ENCODE data around the gene CHCHD5.
"Not testable (repeated sequence)": the region's sequence is repeated elsewhere in the genome, so short reads cannot be mapped to it uniquely, and the experiment has no call there.

The CHCHD5 gene

DNA sequence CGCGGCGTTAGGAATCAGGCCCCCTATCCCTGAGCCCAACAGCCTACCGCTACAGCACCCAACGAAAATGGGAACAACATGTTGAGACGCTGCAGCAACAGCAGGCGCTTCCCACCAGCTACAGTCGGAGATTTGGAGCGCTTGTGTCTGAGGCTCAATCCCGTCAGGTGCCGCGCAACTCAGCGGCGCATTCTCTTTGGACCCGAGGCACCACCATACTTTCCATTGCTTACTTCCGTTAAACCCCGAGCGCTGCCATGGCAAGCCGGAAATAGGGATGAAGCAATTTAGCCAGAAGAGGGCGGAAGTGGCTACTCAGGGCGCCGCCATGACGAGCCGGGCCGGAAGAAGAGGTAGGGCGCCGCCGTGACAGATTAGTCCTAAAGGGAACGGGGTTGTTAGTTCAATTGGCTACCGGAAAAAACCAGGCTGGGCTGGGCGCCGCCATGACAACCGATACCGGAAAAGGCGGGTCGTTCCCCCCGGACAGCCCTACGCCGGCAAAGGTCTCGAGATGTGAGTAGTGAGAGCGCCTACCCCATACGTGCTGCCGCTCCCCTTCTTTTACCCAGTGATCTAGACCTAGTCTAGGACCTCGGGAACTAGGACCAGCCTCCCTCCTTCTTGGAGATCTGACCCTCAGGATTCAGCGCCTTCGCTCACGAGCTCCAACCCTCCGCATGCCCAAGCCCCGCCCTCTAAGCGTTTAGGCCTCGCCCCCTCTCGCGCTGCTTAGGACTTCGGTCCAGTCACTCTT is at the start of gene CHCHD5:
Gene CHCHD5, plus strand, starts transcription at position 476 of the 757 bp plus-strand sequence. Its CDS starts 39 bp downstream, at position 515.
- Histone ChIP-seq H2AFZ (ENCODE audit: low read depth) (peak within 1 kb of the TSS; percentile 41; the same call in 1 of the 2 replicates), H3K4me1 (ENCODE audit: low read depth, poor library complexity, severe bottlenecking) (peaks cover 5% of the 10 kb centered on the region), H3K4me2 (peak within 1 kb of the TSS; percentile 17; the same call in 1 of the 2 replicates)

GRCh38 chr2:112534826-112535225 is 49.6 kb upstream of the CHCHD5 start:
- Histone ChIP-seq H3K4me3 (IDR thresholded peaks at IDR 0.05; ENCODE audit: insufficient read depth, low read depth, low read length) (no peak overlapping the region), H3K4me2 (no peak overlapping the region), H3K27ac (no peak overlapping the region), H3K9ac (no peak overlapping the region), H3K36me3 (ENCODE audit: insufficient read depth) (no peaks in the 10 kb centered on the region), H2AFZ (ENCODE audit: low read depth) (no peak overlapping the region), H3K27me3 (ENCODE audit: insufficient read depth, low read depth) (no peaks in the 10 kb centered on the region), H4K20me1 (ENCODE audit: insufficient read depth) (no peaks in the 10 kb centered on the region), H3K79me2 (ENCODE audit: insufficient read depth, low read depth) (no peaks in the 10 kb centered on the region), H3K4me1 (ENCODE audit: low read depth, poor library complexity, severe bottlenecking) (no peaks in the 10 kb centered on the region)
- TF ChIP-seq, protein P1, sequence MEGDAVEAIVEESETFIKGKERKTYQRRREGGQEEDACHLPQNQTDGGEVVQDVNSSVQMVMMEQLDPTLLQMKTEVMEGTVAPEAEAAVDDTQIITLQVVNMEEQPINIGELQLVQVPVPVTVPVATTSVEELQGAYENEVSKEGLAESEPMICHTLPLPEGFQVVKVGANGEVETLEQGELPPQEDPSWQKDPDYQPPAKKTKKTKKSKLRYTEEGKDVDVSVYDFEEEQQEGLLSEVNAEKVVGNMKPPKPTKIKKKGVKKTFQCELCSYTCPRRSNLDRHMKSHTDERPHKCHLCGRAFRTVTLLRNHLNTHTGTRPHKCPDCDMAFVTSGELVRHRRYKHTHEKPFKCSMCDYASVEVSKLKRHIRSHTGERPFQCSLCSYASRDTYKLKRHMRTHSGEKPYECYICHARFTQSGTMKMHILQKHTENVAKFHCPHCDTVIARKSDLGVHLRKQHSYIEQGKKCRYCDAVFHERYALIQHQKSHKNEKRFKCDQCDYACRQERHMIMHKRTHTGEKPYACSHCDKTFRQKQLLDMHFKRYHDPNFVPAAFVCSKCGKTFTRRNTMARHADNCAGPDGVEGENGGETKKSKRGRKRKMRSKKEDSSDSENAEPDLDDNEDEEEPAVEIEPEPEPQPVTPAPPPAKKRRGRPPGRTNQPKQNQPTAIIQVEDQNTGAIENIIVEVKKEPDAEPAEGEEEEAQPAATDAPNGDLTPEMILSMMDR (conservative IDR thresholded peaks at IDR 0.05; ENCODE audit: low read depth, low read length), result no peak

More for the DNA sequence above, at the start of gene CHCHD5:
- no peak within 1 kb of the TSS for H3K27ac ChIP-seq
- H3K9ac ChIP-seq, result no peak within 1 kb of the TSS
- no peaks in the 10 kb centered on the region for H3K36me3 ChIP-seq (ENCODE audit: insufficient read depth)
- H3K27me3 ChIP-seq (ENCODE audit: insufficient read depth, low read depth), result no peaks in the 10 kb centered on the region
- H3K4me3 ChIP-seq (IDR thresholded peaks at IDR 0.05; ENCODE audit: insufficient read depth, low read depth, low read length), result no peak within 1 kb of the TSS
- no peaks in the 10 kb centered on the region for H3K79me2 ChIP-seq (ENCODE audit: insufficient read depth, low read depth)
- no peaks in the 10 kb centered on the region for H4K20me1 ChIP-seq (ENCODE audit: insufficient read depth)
- TF ChIP-seq, protein P1 (conservative IDR thresholded peaks at IDR 0.05; ENCODE audit: low read depth, low read length), result no peak

DNA sequence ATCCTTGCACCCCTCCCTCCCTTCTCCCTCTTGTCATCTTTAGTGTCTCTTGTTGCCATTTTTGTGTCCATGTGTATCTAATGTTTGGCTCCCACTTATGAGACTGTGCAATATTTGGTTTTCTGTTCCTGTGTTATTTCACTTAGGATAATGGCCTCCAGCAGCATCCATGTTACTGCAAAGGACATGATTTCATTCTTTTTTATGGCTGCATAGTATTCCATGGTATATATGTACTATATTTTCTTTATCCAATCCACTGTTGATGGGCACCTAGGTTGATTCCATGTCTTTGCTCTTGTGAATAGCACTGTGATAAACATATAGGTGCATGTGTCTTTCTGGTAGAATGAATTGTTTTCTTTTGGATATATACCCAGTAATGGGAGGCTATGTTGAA is 47.7 kb upstream of the CHCHD5 start:
- not testable (repeated sequence) for H3K9ac ChIP-seq; H3K4me2 ChIP-seq; H4K20me1 ChIP-seq (ENCODE audit: insufficient read depth); H3K4me1 ChIP-seq (ENCODE audit: low read depth, poor library complexity, severe bottlenecking); H2AFZ ChIP-seq (ENCODE audit: low read depth); H3K79me2 ChIP-seq (ENCODE audit: insufficient read depth, low read depth); H3K27ac ChIP-seq; H3K4me3 ChIP-seq (IDR thresholded peaks at IDR 0.05; ENCODE audit: insufficient read depth, low read depth, low read length); H3K27me3 ChIP-seq (ENCODE audit: insufficient read depth, low read depth); H3K36me3 ChIP-seq (ENCODE audit: insufficient read depth)

- Histone ChIP-seq H3K79me2 (ENCODE audit: insufficient read depth, low read depth) (peaks cover 19% of the 10 kb centered on the region), H3K9ac (no peak overlapping the region), H3K4me3 (IDR thresholded peaks at IDR 0.05; ENCODE audit: insufficient read depth, low read depth, low read length) (no peak overlapping the region), H3K4me2 (no peak overlapping the region), H2AFZ (ENCODE audit: low read depth) (no peak overlapping the region), H4K20me1 (ENCODE audit: insufficient read depth) (no peaks in the 10 kb centered on the region), H3K4me1 (ENCODE audit: low read depth, poor library complexity, severe bottlenecking) (peaks cover 8% of the 10 kb centered on the region), H3K27me3 (ENCODE audit: insufficient read depth, low read depth) (no peaks in the 10 kb centered on the region), H3K36me3 (ENCODE audit: insufficient read depth) (no peaks in the 10 kb centered on the region), H3K27ac (no peak overlapping the region)
- TF ChIP-seq, protein P1 (conservative IDR thresholded peaks at IDR 0.05; ENCODE audit: low read depth, low read length), result no peak
Measured at GRCh38 chr2:112539306-112539705, 45.1 kb upstream of the CHCHD5 start.

- Histone ChIP-seq H3K27ac (peak overlapping the region; percentile 72; the same call in 1 of the 2 replicates), H4K20me1 (ENCODE audit: insufficient read depth) (0 out of 2 replicates have a peak, but pooled peaks cover 6% of the 10 kb centered on the region), H3K9ac (no peak overlapping the region; the same call in 1 of the 2 replicates), H3K36me3 (ENCODE audit: insufficient read depth) (no peaks in the 10 kb centered on the region), H3K27me3 (ENCODE audit: insufficient read depth, low read depth) (no peaks in the 10 kb centered on the region), H3K4me3 (IDR thresholded peaks at IDR 0.05; ENCODE audit: insufficient read depth, low read depth, low read length) (no peak overlapping the region), H3K4me2 (peak overlapping the region; percentile 42), H2AFZ (ENCODE audit: low read depth) (peak overlapping the region; percentile 69), H3K4me1 (ENCODE audit: low read depth, poor library complexity, severe bottlenecking) (peaks cover 19% of the 10 kb centered on the region), H3K79me2 (ENCODE audit: insufficient read depth, low read depth) (peaks cover 33% of the 10 kb centered on the region)
- TF ChIP-seq, protein P1 (conservative IDR thresholded peaks at IDR 0.05; ENCODE audit: low read depth, low read length), result no peak
Measured at GRCh38 chr2:112540906-112541305, 43.5 kb upstream of the CHCHD5 start.

Measured in KMS-11 (cell line).